ENCODE measurements around the gene TRPV4.

GRCh38 chr12:109763201-109763841 is 69.9 kb downstream of the TRPV4 start:
- no peak for TF ChIP-seq GATA3 (IDR thresholded peaks at IDR 0.05; ENCODE audit: low read depth, low read length)
- no peak for TF ChIP-seq GATA2 (IDR thresholded peaks at IDR 0.05; ENCODE audit: low read depth, low read length)

Measured in SH-SY5Y (cell line).